ENCODE measurements around the gene TRPV4.

GRCh38 chr12:109744986-109745942 lies 87.9 kb downstream of the TRPV4 start:
- TF ChIP-seq POLR2A (IDR thresholded peaks at IDR 0.05; ENCODE audit: low read depth, low read length): no peak
- TF ChIP-seq POLR2AphosphoS5 (IDR thresholded peaks at IDR 0.05; ENCODE audit: low read depth, low read length): no peak
- TF ChIP-seq TAF1 (IDR thresholded peaks at IDR 0.05; ENCODE audit: borderline replicate concordance, low read depth, low read length): no peak
